CD4-positive, alpha-beta T cell treated with Interleukin-12 subunit alpha and Interleukin-12 subunit beta, for 1 hour (primary cell): ENCODE measurements around the gene RNF34.

Source experiments
- DNase-seq: peaks from one replicate; pipeline ENCODE4 v3.0.0-alpha.2; 2020

Gene RNF34

GRCh38 chr12:121391619-121392324 is 8.1 kb upstream of the RNF34 start:
- DNase-seq = peak; percentile 37

DNA sequence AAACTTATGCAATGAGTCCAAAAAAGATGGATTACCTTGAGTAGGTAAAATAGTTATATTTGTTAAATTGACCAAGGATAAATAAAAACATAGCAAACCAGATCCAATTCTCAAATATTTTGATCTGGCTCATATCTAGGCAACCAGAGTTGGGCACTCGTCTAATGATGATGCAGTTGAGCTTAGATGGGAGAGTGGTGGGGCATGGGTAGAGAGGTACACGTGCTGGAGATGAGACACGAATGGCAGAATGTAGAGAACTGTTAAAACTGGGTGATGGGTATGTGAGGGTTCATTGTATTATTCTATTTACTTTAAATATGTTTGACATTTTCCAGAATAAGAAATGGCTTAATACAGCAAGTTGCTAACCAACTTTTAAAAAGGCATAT is 7.6 kb upstream of the RNF34 start:
- no peak for DNase-seq

- no peak for DNase-seq
Measured at GRCh38 chr12:121397521-121397920, 2.4 kb upstream of the RNF34 start.

DNA sequence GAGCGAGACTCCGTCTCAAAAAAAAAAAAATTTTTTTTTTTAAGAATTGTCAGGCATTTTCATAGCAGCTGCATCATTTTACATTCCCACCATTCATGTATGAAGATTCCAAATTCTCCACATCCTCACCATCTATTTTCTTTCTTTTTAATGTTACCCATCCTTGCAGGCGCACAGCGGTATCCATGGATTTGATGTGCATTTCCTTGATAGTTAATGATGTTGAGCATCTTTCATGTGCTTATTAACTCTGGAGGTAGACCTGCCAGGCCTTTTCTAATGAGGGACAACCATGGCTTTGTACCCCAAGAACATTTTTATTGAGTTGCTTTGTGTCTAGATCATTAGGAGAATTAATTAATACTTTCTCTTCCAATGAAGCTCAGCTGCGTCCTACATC is 1.6 kb upstream of the RNF34 start:
- DNase-seq = no peak

GRCh38 chr12:121400332-121401139 is 618 bp downstream of the RNF34 start:
- peak; percentile 66 for DNase-seq

- DNase-seq = no peak
Measured at GRCh38 chr12:121403721-121404120, 3.8 kb downstream of the RNF34 start.

GRCh38 chr12:121404734-121405133 is 4.8 kb downstream of the RNF34 start:
- DNase-seq = no peak

- DNase-seq = no peak
Measured at GRCh38 chr12:121405211-121405610, 5.3 kb downstream of the RNF34 start.

GRCh38 chr12:121413917-121414316 is 14.0 kb downstream of the RNF34 start:
- DNase-seq = no peak

- DNase-seq = no peak
Measured at GRCh38 chr12:121417847-121418246, 17.9 kb downstream of the RNF34 start.

- DNase-seq = no peak
Measured at GRCh38 chr12:121420109-121420508, 20.2 kb downstream of the RNF34 start.

DNA sequence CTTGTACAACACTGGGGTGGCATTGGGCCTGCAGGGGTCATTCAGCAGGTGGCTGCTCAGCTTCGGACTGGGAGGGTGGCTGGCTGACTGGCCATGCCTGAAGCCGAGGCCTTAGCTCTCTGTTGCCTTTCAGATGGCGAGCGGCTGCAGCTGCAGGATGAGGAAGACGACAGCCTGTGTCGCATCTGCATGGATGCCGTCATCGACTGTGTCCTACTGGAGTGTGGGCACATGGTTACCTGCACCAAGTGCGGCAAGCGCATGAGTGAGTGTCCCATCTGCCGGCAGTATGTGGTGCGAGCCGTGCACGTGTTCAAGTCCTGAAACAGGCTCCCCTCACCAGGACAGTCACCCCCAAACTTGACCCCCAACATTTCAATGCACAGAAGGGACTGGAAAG is 23.3 kb downstream of the RNF34 start:
- DNase-seq = no peak

DNA sequence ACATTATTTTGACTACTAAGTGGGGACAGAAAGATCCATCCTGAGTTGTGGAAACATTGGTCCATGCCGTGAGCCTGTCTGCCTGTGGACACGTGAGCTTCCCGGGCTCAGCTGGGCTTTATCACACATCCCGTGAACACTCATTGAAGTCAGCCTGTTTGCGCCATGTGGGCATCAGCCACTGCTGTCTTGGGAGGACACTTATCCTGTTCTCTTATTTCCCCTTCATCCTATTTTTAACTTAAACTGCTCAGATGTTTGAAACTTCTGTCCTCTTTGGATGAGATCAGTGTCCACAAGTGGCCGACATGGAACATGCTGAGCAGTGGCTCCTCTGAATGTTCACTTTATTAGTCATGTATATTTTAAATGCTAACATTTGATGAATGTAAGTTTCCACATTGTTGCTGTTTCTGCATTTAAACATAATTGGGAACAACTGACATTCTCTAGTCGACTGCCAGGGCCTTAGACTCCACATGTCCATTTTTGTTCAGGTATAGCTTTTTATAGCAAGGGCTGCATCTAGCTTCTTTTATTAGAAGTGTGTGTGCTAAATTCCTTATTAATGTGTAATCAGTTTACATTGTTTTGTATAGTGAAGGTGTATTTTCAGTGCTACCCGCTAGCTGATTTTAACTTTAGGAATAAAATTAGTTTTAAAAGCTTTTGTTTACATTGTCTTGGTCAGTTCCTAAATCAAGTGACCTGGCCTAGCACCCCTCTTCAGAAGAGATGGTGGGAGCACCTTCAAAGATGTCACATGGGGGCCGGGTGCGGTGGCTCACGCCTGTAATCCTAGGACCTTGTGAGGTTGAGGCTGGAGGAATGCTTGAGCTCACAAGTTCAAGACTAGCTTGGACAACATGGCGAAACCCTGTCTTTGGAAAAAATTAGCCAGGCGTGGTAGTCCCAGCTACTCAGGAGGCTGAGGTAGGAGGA is 24.0 kb downstream of the RNF34 start:
- no peak for DNase-seq

- no peak for DNase-seq
Measured at GRCh38 chr12:121424624-121424975, 24.7 kb downstream of the RNF34 start.

- no peak for DNase-seq
Measured at GRCh38 chr12:121427556-121428050, 27.7 kb downstream of the RNF34 start.

DNA sequence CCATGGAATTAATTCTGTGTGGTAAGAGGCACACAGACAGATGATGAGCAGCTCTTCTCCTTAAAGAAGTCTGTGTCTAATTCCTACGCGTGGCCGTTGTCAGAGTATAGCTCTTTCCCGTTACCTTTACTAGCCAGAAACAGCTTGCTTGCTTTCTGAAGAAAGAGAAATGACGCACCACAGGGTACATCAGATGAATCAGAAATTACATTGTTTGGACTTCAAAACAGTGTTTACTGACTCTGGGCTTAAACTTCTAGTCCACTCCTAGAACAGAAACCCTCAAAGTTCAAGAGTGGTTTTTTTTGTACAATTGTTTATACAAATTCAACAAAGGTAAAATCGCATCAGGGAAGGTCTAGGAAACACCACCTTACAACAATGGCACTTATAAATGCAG is 29.0 kb downstream of the RNF34 start:
- no peak for DNase-seq

DNA sequence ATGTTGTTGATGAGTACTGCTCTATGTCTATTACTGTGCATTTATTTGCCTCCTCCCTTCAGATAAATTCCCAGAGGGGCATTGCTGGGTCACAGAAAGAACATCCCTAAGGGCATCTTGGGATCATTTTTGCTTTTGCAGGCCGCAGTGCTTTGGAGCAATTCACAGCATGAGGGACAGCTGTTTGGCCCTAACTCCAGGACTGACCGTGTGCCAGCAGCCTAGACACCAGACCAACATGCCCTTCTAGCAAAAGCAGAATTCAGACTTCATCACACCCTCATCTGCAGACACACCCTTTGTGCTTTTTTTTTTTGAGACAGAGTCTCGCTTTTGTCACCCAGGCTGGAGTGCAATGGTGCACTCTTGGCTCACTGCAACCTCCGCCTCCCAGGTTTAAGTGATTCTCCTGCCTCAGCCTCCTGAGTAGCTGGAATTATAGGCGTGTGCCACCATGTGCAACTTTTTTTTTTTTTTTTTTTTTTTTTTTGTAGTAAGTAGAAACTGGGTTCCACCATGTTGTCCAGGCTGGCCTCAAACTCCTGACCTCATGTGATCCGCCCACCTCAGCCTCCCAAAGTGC is 31.0 kb downstream of the RNF34 start:
- DNase-seq = no peak

GRCh38 chr12:121432740-121433480 is 33.0 kb downstream of the RNF34 start:
- no peak for DNase-seq

GRCh38 chr12:121436706-121437105 is 36.8 kb downstream of the RNF34 start:
- no peak for DNase-seq

DNA sequence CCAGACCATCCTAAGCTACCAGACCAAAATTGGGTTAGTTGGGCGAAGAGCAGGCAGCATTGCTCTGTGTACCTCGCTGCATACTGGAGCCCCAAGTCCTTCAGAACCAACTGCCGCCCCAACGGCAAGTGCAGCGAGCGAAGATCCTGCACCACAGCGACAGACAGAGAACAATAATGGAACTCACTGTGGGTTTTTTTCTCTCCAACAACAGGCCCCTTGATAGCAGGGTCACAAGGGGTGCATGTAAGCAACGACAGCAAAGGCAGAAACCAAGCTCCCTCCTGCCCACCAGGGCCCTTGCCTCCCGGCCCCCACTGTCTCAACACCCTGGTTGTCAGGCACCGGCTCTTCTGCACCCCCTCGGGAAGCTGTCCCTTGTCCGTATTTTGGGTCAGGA is 39.0 kb downstream of the RNF34 start:
- DNase-seq = no peak

- no peak for DNase-seq
Measured at GRCh38 chr12:121439715-121440114, 39.8 kb downstream of the RNF34 start.

DNA sequence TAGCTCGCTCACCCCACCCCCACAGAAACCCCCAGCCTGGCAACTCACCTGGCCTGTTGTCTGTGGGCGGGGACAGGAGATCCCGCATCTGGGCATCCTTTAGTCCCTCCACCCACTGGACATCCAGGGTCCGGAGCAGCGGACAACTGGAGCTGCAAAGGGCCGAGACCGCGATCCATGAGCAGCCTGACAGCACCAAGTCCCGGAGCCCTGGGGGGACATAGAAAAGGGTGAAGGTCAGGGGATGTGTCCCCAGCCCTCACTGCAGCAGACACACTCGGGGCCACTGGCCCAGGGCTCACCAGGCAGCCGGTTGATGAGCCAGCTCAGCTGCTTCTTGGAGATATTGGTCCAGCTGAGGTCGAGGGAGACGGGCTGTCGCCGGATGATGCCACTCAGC is 40.9 kb downstream of the RNF34 start:
- DNase-seq = no peak
